ENCODE results near the gene CEP131. TPM values are rescaled to one million over a fixed set of nuclear protein-coding genes. Genes with fewer than 3 reads are reported as not detected.
"Not testable (repeated sequence)": the region's sequence is repeated elsewhere in the genome, so short reads cannot be mapped to it uniquely, and the experiment has no call there.

The CEP131 gene
- polyA plus RNA-seq, 3 donors = 5.0 to 12.7 (median 5.4) TPM

DNA sequence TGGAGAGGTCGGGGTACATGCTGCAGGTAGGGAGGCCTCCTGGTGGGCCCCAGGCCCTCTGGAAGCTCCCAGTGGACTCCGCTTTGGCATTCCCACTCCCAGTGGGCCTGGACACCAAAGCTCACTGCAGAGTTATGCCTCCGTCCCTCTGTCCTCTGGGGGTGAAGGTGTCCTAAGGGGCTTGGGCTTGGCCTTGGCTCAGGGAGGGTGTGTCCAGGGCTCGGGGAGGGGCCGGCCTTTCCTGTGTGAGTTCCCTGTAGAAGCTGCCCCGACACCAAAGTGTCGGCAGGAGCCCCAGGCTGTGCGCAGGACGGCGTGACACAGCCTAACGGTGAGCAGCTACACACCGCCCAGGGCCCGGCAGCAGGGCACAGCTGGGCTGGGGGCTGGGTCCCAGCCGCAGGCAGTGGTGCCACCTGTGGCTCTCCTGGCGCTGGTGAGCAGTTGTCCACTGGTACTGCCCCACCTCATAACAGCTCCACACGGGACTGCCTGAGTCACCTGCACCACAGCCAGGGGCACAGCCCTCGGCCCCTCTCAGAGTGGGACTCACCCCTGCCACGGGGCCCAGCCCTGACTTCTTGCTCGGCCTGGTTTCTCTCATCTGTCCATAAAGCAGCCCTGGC is 10.0 kb upstream of the CEP131 start:
- no peak overlapping the region for H3K27ac ChIP-seq (ENCODE audit: low read depth, low read length)
- WGBS, 3 donors = 90 to 92% (median 92%) methylated on average over 19 of the region's 19 CpGs

DNA sequence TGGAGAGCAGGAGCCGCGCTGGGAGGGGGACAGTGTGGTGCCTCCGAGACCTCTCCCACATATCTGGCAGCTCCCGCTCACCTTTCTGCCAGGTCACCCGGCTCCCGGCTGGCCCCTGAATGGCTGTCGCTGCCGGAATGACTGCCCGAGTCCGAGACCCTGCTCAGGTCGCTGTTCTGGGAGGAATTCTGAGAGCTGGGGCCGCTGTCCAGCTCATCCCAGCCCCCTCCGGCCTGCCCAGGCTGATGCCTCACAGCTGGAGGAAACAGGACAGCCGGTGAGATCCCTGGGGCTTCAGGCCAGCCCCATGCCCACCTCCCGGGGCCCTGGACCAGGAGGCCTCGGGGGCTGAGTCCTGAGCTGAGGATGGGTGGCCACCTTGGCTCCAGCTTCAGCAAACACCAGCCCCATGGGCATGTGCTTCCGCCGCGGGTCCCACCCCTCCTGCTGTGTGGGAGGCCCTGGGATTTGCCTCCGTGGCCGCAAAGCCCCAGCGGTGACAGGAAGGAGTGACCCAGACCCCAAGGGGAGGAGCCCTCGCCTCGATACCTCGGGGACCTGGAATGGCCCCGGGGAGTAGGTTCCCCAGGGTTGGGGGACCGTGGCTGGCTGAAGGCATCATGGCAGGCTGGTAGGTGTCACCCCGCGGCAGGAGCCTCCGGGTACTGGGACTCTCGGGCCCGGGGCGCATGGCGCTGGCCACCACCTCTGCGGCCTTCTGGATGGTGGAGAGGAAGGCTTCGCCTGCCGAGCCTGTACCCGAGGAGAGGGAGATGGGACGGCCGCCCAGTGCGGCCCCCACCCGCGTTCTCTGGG is 9.2 kb upstream of the CEP131 start:
- no peak overlapping the region for H3K27ac ChIP-seq (ENCODE audit: low read depth, low read length)
- WGBS, 3 donors = 92 to 93% (median 92%) methylated on average over 40 to 43 of the region's 43 CpGs

DNA sequence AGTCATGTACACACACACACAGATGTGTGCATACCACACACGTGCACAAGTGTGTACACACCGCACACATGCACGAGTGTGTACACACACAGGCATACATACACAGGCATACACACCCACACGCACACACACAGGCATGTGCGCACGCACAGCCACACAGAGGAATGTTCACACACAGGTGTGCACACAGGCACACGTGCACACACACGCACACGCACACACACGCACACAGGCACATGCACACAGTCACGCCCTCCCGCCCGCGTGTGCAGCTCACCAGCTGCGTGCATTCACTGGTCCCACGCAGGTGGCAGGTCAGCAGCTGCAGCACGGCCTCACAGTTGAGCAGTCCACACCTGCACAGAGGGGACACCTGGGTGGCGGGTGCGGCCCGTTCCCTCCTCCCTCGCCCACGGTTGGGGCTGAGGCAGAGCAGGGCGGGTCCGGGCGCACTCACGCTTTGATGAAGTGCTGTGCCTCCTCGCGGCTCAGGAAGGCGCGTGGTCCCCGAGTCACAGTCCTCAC is 8.4 kb upstream of the CEP131 start:
- H3K27ac ChIP-seq (ENCODE audit: low read depth, low read length) = no peak overlapping the region
- 92% methylated on average over 29 to 31 of the region's 31 CpGs for WGBS, 3 donors

DNA sequence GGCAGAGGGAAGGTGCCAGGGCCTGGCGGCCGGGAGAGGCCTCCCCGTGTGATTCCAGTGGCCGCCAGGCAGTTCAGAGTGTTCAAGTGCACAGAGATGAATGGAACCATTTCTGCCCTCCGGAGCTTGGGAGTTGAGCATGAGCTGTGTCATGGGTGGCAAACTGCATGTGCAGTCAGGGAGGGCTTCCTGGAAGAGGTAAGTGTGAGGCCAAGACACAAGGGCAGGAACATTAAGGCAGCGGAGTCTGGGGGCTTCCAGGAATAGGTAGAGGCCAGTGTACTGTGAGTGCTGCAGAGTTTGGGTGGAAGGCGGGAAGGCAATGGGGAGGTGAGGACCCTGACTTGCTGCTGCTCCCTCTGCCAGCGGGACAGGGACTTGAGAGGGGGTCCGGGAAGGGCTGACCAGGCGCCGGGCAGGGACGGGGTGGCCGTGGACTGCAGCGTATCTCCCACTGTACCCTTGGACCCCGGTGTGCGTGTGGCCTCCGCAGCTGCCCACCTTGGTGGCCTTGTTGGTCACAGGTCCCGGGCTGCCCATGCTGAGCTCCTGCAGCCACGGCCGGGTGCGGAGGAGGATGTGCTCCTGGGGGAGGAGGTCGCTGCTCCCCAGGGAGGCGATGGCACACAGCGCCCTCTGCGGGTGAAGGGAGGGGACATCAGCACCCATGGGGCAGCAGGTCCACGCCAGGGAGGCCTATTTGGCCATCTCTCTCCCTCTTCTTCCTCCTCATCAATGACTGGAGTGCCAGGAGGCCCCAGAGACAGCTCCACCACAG is 7.5 kb upstream of the CEP131 start:
- 90 to 93% (median 92%) methylated on average over 26 of the region's 26 CpGs for WGBS, 3 donors
- H3K27ac ChIP-seq (ENCODE audit: low read depth, low read length) = no peak overlapping the region

DNA sequence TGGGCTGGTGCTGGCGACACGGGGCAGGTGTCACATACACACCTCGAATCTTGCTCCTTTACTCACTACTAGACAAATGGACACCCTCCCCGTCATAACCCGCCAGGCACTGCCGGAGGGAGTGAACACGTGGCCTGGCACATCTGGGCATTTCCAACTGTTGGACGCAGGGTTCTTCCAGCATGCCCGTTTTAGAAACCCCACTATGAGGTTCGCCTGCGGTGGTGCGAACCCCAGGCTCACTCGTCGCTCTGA is 6.8 kb upstream of the CEP131 start:
- no peak overlapping the region for H3K27ac ChIP-seq (ENCODE audit: low read depth, low read length)
- WGBS, 3 donors = 94 to 96% (median 95%) methylated on average over 14 of the region's 14 CpGs

DNA sequence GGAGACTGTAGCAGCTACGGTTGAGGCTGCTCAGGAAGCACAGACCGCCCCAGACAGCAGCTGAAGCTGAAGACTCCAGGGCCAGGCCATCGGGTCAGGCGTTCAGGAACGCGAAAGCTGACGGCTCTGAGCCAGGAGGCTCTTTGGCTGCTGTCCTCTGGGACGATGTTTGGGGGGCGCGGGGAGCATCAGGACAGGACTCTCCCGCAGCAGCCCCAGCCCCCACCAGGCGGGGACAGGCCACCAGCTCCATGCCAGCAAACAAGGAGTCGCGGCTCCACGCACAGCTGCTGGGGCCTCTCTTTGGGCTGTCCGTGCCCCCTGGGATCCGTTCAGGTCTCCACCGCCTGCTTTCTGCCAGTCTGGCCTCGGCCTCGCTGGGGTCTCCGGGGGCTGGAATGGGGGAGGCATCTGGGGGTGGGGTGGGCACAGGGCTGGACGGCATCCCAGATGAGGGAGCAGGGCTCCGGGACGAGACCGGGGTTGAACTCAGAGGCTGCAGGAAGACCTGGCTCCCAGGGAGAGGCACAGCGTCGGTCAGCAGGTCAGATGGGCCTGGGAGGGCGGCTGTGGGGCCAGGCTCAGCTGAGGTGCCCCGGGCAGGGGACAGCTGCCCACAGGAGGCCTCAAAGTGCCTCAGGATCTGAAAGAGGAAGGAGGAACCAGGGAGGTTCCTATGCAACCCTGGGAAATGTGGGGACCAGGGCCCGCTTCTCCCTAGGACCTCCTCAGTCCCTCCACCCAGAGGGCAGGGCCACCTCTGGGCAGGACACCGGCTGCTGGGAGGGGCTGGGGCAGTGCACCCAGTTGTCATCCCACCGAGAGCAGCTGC is 6.3 kb upstream of the CEP131 start:
- no peak overlapping the region for H3K27ac ChIP-seq (ENCODE audit: low read depth, low read length)
- WGBS, 3 donors = 79 to 87% (median 84%) methylated on average over 27 to 32 of the region's 32 CpGs

DNA sequence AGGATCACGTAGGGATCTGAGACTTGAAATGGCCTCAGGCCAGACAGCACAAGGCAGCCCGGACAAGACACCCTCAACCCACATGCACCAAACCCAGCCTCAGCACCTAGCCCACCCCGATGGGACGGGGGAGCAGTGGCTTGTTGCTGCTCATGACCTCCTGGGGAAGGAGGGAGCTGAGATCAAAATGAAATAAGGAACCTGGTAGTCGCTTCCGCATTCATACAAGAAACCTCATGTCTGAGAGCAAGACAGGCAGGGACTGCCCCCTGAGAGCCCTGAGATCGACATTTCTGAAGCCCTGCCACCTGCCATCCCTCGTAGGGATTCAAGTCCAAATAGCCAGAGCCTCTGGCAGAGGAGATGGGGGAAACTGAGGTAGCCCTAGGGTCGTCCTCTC is 5.7 kb upstream of the CEP131 start:
- WGBS, 3 donors = 69 to 81% (median 70%) methylated on average over 9 of the region's 9 CpGs

DNA sequence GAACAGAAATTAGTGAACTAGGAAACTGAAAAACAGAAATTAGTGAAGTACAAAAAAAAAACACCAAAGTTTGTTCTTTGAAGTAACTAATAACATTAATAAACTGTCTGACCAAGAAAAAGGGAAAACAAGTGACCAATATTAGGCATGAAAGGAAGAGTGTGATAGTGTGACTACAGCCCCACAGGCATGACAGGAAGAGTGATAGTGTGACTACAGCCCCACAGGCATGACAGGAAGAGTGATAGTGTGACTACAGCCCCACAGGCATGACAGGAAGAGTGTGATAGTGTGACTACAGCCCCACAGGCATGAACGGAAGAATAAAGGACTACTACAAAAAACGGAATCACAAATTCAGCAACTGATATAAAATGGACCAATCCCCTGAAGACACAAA is 4.9 kb upstream of the CEP131 start:
- H3K27ac ChIP-seq (ENCODE audit: low read depth, low read length) = not testable (repeated sequence)
- 43 to 83% (median 49%) methylated on average over 2 of the region's 2 CpGs for WGBS, 3 donors

More for the DNA sequence above, 5.7 kb upstream of the CEP131 start:
- H3K27ac ChIP-seq (ENCODE audit: low read depth, low read length) = no peak overlapping the region

DNA sequence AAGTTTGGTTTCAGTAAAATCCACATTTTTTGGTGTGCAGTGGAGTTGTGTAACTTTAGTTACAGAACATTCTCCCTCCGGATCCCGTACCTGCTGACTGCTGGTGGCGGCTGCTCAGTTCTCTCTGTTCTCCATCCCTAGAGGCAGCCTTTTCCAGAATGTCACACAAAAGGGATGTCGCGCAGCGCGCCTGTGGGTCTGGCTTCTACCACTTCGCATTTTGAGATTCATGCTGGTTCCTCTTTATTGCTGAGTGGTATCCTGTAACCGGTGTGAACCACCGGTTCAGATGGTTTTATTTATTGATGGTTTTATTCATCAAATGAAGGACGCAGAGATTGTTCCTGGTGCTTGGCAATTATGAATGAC is 981 bp upstream of the CEP131 start:
- H3K27ac ChIP-seq (ENCODE audit: low read depth, low read length) = no peak overlapping the region
- WGBS, 3 donors = 16 to 19% (median 16%) methylated on average over 11 of the region's 11 CpGs

DNA sequence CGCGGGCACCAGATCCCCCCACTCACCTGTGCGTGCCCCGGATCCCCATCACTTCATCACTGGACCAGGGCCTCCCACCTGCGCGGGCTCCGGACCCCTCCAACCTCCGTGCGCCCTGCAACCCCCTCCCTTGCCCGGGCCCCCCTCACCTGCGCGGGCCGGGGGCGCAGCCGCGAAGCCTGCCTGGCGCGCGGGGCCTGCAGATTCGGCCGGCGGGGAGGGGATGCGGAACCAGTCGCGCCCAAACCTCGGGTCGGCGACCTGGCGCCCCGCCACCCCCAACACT is 202 bp downstream of the CEP131 start:
- no peak overlapping the region for H3K27ac ChIP-seq (ENCODE audit: low read depth, low read length)
- 0 to 3% (median 1%) methylated on average over 11 to 30 of the region's 30 CpGs for WGBS, 3 donors

DNA sequence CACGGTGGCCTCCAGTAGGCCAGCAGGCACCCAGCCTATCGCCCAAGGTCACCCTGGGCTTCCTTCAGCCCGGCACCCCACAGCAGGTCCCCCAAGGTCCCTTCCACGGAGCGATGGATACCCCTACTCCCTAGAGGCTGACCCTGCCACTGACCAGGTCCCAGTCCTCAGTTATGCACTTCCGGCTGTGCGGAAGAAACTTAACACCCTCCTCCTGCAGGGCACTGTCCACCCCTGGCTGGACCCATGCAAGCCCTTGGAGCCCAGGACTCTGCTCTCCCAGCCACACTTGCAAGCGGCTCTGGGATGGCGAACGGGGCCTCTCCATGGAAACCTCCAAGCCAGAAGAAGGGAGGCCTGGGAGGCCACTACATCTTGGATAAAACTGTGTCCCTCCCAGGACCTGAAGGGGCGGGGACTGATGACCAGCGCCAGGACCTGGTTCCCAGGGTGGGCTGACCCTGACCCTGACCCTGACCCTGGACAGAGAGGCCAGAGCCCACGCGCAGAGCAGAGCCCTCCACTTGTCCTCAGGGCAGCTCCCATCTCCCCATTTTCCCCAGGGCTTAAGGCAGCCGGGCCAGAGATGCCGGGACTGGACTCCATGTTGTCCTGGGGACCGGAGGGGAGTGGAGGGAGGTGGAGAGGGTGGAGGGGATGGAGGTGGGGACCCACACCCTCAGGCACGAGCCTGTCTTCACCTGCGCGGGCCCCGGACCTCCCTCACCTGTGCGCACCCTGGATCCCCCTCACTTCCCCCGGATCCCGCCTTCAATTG is 734 bp downstream of the CEP131 start:
- WGBS, 3 donors = 9 to 23% (median 23%) methylated on average over 23 to 24 of the region's 24 CpGs
- no peak overlapping the region for H3K27ac ChIP-seq (ENCODE audit: low read depth, low read length)

DNA sequence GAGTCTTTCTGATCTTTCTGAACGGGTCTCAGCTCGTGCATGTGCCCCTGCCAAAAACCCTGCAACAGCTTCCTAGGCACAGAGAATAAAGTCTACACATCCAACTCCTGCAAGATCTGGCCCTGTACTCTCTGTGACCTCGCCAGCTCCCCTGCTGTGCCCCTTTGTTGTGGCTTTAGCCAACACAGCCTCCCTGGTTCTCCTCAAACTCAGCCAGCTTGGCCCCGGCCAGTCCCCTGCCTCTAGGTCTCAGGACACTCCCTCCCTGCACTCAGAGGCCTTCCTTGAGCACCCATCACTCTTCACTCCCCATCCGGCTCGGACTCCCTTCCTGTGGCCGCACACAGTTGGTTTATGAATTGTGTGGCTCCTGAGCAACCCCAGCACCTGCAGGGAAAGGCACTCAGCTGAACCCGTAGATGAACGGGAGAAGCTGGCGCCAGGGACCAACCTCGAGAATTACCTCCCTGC is 1.4 kb downstream of the CEP131 start:
- WGBS, 3 donors = 51 to 79% (median 78%) methylated on average over 11 of the region's 11 CpGs
- no peak overlapping the region for H3K27ac ChIP-seq (ENCODE audit: low read depth, low read length)

DNA sequence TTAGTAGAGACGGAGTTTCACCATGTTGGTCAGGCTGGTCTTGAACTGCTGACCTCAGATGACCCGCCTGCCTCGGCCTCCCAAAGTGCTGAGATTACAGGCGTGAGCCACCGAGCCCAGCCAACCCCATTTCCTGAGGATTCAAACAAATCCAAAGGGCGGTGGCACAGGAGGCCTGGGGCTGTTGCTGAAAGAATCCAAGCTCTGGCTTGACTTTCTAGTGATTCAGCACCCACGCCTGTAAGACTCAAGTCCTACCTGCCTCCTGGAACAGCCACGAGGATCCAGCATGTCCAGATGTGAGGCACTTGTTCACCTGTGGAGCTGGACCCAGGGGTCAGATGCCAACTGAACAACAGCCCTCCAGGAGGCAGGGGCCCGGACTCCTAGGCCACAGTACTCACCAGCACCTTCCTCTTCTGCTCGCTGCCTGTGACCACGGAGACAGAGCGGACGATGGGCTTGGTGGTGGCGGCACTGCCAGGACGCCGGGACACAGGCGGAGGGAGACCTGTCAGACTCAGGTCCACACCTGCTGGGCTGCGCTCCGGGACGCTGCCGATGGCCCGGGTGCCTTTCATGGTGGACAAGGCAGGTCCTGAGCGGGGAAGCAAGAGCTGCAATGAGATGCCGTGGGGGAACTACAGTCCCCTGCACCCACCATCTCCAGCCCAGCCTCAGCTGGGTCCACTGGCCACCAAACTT is 3.1 kb downstream of the CEP131 start:
- H3K27ac ChIP-seq (ENCODE audit: low read depth, low read length) = no peak overlapping the region
- 94 to 97% (median 94%) methylated on average over 24 of the region's 24 CpGs for WGBS, 3 donors

DNA sequence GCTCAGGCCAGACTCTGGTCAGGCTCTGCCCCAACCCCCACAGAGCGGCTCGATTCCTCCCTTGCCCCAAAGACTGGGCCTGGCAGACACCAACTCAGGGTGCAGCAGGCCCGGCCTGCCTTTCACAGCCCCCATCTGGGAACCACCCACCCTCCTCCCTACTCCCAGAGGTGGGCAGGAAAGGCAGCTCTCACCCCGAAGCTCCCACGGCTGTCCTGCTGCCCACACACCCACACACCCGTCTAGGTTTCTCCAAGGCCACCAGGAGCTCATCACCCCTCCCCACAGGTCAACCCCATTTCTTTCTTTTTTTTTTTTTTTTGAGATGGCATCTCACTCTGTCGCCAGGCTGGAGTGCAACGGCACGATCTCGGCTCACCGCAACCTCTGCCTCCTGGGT is 3.8 kb downstream of the CEP131 start:
- H3K27ac ChIP-seq (ENCODE audit: low read depth, low read length) = no peak overlapping the region
- 92 to 95% (median 94%) methylated on average over 11 of the region's 11 CpGs for WGBS, 3 donors

DNA sequence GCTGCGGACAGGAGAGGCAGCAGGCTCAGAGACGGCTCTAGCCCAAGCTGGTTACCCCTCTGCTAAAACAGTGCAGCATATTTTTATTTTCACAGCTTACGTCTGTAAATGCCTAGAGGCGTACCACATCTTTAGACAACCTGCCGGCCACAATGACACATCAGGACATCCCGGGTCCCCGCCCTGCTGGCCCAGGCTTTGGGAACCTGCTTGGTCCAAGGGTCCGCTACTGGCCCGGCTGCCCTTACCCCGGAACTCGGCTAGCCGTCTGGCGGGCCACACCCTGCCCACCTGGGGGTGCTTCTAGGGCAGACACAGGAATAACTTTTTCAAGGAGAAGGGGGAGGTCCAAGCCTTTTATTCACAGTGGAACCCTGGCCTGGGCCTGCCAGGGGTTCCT is 4.3 kb downstream of the CEP131 start:
- WGBS, 3 donors = 90 to 92% (median 90%) methylated on average over 13 of the region's 13 CpGs
- no peak overlapping the region for H3K27ac ChIP-seq (ENCODE audit: low read depth, low read length)

DNA sequence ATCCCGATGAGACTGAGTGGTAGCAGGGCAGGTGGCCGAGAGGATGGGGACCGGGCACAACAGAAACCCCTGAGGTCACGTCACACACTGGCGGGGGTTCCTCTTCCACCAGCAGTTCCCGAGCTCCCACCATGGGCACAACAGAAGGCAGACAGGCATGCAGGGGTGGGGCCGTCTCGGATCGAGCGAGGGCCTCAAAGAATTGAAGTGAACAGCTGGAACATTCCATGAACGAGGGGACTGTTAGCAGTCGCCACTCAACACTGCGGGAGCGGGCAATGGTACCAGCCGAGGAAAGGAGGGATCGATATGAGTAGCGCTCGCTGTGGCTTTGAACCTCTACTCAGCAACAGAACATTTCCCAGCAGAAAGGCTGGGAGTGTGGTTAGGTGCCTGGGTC is 5.3 kb downstream of the CEP131 start:
- WGBS, 3 donors = 90 to 93% (median 92%) methylated on average over 18 of the region's 18 CpGs
- H3K27ac ChIP-seq (ENCODE audit: low read depth, low read length) = no peak overlapping the region

DNA sequence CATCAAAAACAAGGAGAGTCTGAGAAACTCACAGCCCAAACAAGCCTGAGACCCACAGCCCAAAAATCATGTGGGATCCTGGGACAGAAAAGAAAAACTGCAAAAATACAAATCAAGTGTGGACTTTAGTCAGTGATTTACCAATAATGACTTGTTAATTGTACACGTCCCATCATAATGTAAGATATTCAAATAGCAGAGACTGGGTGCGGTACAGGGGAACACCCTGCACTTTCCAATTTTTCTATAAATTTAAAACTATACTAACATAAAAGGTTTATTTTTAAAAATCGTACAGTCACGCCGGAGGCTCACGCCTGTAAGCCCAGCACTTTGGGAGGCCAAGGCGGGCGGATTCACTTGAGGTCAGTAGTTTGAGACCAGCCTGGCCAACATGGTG is 8.8 kb downstream of the CEP131 start:
- WGBS, 3 donors = 91 to 97% (median 96%) methylated on average over 8 of the region's 8 CpGs
- no peak overlapping the region for H3K27ac ChIP-seq (ENCODE audit: low read depth, low read length)
